ENCODE results near the gene STH. TPM values are rescaled to one million over a fixed set of nuclear protein-coding genes. Genes with fewer than 3 reads are reported as not detected.
"Not testable (repeated sequence)": the region's sequence is repeated elsewhere in the genome, so short reads cannot be mapped to it uniquely, and the experiment has no call there.

The STH gene
- total RNA-seq, 1 donor from 2014 or later = not detected

- DNase-seq (ENCODE audit: low spot score); intact Hi-C loops (cut with DNase I): not testable (repeated sequence)
Measured at GRCh38 chr17:46023366-46023765, 24.3 kb downstream of the STH start.

GRCh38 chr17:46023783-46024388 is 24.8 kb downstream of the STH start:
- intact Hi-C loops (cut with DNase I) = no loop called here
- DNase-seq (ENCODE audit: low spot score) = no peak

GRCh38 chr17:46024590-46024989 is 25.5 kb downstream of the STH start:
- intact Hi-C loops (cut with DNase I) = no loop called here

GRCh38 chr17:46025060-46025459 is 26.0 kb downstream of the STH start:
- intact Hi-C loops (cut with DNase I) = no loop called here
- DNase-seq (ENCODE audit: low spot score) = no peak

More at GRCh38 chr17:46024590-46024989, 25.5 kb downstream of the STH start:
- DNase-seq (ENCODE audit: low spot score) = no peak

GRCh38 chr17:46025510-46026165 is 26.6 kb downstream of the STH start:
- intact Hi-C loops (cut with DNase I) = no loop called here
- no peak for DNase-seq (ENCODE audit: low spot score)

GRCh38 chr17:46026166-46027047 is 27.4 kb downstream of the STH start:
- DNase-seq (ENCODE audit: low spot score) = no peak
- intact Hi-C loops (cut with DNase I) = no loop called here

- intact Hi-C loops (cut with DNase I) = no loop called here
- no peak for DNase-seq (ENCODE audit: low spot score)
Measured at GRCh38 chr17:46027048-46027975, 28.3 kb downstream of the STH start.

- DNase-seq (ENCODE audit: low spot score) = no peak
- intact Hi-C loops (cut with DNase I) = no loop called here
Measured at GRCh38 chr17:46027976-46028325, 28.9 kb downstream of the STH start.

- intact Hi-C loops (cut with DNase I) = no loop called here
- DNase-seq (ENCODE audit: low spot score) = no peak
Measured at GRCh38 chr17:46028374-46028773, 29.3 kb downstream of the STH start.

- DNase-seq (ENCODE audit: low spot score) = no peak
- intact Hi-C loops (cut with DNase I) = no loop called here
Measured at GRCh38 chr17:46028981-46029565, 30.0 kb downstream of the STH start.

GRCh38 chr17:46029627-46030026 is 30.6 kb downstream of the STH start:
- DNase-seq (ENCODE audit: low spot score) = no peak
- intact Hi-C loops (cut with DNase I) = no loop called here

- intact Hi-C loops (cut with DNase I) = no loop called here
Measured at GRCh38 chr17:46030752-46031151, 31.7 kb downstream of the STH start.

GRCh38 chr17:46031440-46031839 is 32.4 kb downstream of the STH start:
- DNase-seq (ENCODE audit: low spot score) = no peak
- intact Hi-C loops (cut with DNase I) = no loop called here

More at GRCh38 chr17:46030752-46031151, 31.7 kb downstream of the STH start:
- no peak for DNase-seq (ENCODE audit: low spot score)

GRCh38 chr17:46031920-46032319 is 32.9 kb downstream of the STH start:
- intact Hi-C loops (cut with DNase I) = no loop called here
- DNase-seq (ENCODE audit: low spot score) = no peak

GRCh38 chr17:46032909-46033308 is 33.9 kb downstream of the STH start:
- no peak for DNase-seq (ENCODE audit: low spot score)
- intact Hi-C loops (cut with DNase I) = no loop called here

GRCh38 chr17:46033392-46033791 is 34.3 kb downstream of the STH start:
- DNase-seq (ENCODE audit: low spot score) = no peak
- intact Hi-C loops (cut with DNase I) = no loop called here

GRCh38 chr17:46035112-46035818 is 36.2 kb downstream of the STH start:
- intact Hi-C loops (cut with DNase I) = no loop called here
- DNase-seq (ENCODE audit: low spot score) = no peak

- DNase-seq (ENCODE audit: low spot score) = no peak
- intact Hi-C loops (cut with DNase I) = no loop called here
Measured at GRCh38 chr17:46036491-46036890, 37.4 kb downstream of the STH start.
